Subcutaneous preadipocyte (primary cell): ENCODE data around the gene FBXL17. TPM values are rescaled to one million over a fixed set of nuclear protein-coding genes. Genes with fewer than 3 reads are reported as not detected.

ENCODE experiments used
- small RNA-seq: library from RNA; depleted of rRNA; stranded (forward); fragments of <200 nt; gene quantifications from one replicate; pipeline ENCODE3, GENCODE V24; 2012
- total RNA-seq: library from RNA; depleted of rRNA; stranded (reverse); fragments of >200 nt; gene quantifications from 2 replicates; pipeline ENCODE4 v1.2.3, GENCODE V29; 2012

Gene FBXL17
- total RNA-seq = 11.4 and 14.3 TPM in 2 replicates

DNA sequence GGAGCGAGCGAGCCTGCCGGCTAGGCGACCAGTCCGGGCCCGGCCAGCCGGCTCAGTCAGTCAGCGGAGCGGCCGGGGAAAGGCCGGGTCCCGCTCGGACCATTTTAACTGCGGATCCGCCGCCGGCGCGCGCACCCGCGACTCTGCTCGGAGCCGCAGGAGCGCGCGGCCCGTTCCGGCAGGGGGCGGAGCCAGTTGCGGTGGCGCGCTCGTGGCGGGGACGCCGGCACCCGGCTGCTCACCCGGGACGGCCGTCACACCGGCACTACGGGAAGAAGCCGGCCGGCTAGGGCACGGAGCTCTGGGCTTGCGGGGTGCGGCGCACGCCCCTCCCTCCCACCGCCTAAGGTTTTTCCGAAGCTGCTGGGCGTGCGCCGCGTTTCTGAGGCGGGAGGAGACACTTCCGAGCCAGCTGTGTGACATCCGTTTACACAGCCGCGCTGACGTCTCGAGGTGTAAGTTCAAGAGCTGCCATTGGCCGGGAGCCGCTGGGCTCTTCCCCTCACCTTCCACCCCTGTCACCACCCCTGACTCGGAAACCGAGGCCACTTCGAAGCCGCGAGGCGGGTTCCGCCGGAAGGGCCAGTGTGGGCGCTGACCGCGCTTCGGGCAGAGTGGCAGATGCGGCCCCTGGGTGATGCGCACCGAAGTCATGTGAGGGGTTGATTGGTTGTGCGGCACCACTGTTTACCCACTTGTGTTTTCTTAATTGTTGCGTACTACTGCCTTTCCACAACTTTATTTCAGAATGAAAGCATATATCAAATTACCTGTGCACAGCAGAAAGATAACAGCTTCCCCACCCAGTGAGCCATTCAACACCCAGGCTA, at the start of gene FBXL17:
Gene FBXL17, minus strand, starts transcription at position 145 of the 830 bp plus-strand sequence.

Small RNA genes lying within 50 kb of the gene (small RNA-seq; reads per million reads assigned to genes)
- gene RN7SKP122 = not detected
